ENCODE measurements around the gene MFN2.

DNA sequence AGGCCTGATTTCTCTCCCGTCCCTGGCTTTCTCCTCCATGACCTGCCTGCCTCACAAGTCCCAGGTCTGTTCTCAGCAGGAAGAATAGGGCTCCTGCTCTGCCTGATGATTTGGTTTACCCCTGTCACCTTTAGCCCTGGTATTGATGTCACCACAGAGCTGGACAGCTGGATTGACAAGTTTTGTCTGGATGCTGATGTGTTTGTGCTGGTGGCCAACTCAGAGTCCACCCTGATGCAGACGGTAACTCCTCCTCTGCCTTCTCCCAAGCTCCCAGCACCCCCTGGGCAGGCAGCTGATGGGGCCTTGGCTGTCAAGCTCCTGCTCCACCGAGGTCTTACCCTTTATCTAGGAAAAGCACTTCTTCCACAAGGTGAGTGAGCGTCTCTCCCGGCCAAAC, 18.4 kb downstream of the MFN2 start:
- TF ChIP-seq CTCF (IDR thresholded peaks at IDR 0.05 in 4 of 5, conservative IDR thresholded peaks at IDR 0.05 in 1 of 5), result no peak
- no peak for TF ChIP-seq POLR2A (IDR thresholded peaks at IDR 0.05)

All from gastrocnemius medialis (tissue), 4 donors.